NCI-H1417 treated with DMSO at 0.1 percent for 48 hours (cell line): ENCODE results near the gene CUL4A.
"Not testable (repeated sequence)": the region's sequence is repeated elsewhere in the genome, so short reads cannot be mapped to it uniquely, and the experiment has no call there.

Experiments
- DNase-seq: peaks from one replicate; lab custom pipeline; 2025; lab: John Stamatoyannopoulos, UW

Gene CUL4A

GRCh38 chr13:113239986-113240385 is 30.6 kb downstream of the CUL4A start:
- DNase-seq: no peak

- DNase-seq: not testable (repeated sequence)
Measured at GRCh38 chr13:113241623-113242022, 32.2 kb downstream of the CUL4A start.

DNA sequence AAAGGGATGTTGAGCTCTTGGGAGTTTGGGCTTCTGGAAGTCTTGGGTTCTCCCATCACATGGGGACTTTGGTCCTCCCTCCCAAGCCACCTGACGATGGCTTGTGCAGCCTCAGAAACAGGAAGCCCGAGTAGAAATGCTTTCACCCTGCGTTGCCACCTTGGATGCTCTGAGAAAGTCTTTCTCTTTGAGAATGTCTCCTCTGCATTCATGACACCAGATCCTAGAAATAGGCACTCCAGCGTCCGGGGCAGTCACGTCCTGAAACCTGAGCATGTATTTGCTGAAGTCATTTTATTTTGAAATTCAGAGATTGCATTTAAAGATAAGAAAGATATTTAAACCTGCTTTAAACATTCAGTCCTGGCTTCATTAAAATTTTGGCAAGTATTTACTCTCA is 34.4 kb downstream of the CUL4A start:
- DNase-seq: no peak

DNA sequence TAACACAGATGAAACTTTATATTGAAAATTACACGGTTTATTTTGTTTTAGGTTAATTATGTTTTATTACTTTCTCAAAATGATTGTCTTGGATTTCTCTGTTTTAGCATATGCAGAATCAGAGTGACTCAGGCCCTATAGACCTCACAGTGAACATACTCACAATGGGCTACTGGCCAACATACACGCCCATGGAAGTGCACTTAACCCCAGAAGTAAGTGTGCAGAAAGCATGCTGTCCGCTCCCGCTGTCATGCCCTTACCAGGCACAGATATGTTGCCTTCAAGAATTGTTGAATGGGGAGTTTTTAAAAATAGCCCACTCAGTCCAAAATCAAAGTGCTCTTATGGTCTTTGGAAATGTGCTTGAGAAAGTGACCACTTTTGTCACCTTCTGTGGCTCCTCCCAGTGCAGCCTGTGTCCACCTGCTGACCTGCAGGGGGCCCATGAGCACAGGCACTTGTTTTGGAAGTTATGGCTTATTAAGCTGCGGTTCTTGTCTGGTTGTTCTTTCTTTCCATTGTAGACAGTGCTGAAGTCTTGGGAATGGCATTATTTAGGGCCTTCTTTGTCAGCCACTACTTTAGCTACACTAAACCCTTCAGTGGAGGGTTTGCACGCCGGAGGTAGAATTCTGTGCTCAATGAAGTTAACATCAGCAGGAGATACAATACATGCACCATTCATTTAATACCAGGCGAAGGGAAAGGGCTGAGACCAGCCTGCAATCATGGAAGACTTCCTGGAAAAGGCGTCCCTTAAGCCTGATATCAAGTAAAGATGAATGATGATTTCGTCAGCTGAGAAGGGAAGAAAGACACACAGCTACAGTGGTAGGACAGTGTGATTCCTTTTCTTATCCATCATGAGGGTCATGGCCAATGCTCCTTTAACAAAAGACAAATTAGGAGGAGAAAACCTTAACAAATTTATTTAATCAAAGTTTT is 36.7 kb downstream of the CUL4A start:
- DNase-seq: no peak

DNA sequence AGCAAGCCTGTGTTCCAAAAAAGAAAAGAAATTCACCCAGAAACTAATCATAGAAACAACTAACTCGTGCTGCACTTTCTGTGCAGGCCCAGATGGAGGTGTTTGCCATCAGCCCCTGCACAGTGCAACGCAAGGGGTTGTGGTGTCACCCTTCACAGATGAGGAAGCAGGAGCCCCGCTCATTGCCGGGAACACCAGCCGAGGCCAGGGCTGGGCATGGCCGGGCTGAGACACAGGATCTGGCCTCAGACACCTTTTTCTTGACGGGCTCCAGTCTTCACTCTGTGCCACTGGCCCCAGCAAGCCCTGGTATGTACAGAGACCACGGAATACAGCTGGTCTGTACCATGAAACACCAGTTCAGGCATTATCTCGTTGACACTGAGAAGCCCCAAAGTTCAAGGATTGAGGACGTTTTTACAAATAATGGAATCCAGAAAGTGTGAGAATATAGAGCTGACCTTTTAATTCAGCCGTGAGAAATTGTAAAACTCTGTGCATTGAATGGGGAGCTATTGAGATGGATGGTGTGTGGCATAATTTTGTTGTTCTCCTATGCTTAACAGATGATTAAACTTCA is 43.2 kb downstream of the CUL4A start:
- no peak for DNase-seq

DNA sequence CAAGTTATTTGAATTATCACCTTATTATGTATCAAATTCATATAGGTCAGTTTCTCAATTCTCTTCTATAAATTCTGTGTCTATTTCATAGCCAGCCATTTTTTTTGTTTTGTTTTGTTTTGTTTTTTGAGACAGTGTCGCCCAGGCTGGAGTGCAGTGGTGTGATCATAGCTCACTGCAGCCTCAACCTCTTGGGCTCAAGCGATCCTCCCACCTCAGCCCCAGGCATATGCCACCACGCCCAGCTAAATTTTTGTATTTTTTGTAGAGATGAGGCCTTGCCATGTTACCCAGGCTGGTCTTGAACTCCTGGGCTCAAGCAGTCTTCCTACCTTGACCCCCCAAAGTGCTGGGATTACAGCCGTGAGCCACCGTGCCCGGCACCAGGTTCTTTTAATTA is 48.5 kb downstream of the CUL4A start:
- DNase-seq: not testable (repeated sequence)

- no peak for DNase-seq
Measured at GRCh38 chr13:113258321-113259054, 49.1 kb downstream of the CUL4A start.

DNA sequence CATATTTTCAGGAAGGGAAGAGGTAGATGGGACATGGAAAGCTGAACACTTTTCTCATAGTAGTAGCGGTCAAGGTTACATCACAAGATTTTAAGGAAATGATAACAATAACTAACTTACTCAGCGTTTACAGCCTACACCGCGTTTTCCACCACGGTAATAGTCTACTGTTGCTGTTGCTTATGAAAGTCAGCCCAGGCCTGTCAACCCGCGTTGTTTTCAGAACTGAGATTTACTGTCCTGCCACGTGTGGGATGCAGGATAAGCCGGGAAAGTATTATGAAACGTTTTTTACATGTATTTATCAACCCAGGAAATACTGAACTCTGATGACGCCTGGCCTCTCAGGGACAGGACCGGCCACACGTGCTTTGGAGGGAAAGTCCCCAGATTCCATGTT is 51.6 kb downstream of the CUL4A start:
- no peak for DNase-seq

DNA sequence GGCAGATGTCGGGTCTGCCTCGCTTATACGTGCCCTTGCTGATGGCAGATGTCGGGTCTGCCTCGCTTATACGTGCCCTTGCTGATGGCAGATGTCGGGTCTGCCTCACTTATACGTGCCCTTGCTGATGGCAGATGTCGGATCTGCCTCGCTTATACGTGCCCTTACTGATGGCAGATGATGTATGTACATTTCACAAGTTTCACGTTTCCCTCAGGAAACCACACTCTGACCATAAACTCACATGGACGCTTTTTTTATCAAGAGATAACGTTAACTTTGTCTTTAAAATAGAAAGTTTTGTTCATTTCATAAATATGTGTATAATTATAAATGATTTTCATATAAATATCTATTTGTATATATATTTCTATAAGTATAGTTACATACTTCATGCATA is 53.6 kb downstream of the CUL4A start:
- DNase-seq: not testable (repeated sequence)

GRCh38 chr13:113267642-113268405 is 58.4 kb downstream of the CUL4A start:
- DNase-seq: no peak

DNA sequence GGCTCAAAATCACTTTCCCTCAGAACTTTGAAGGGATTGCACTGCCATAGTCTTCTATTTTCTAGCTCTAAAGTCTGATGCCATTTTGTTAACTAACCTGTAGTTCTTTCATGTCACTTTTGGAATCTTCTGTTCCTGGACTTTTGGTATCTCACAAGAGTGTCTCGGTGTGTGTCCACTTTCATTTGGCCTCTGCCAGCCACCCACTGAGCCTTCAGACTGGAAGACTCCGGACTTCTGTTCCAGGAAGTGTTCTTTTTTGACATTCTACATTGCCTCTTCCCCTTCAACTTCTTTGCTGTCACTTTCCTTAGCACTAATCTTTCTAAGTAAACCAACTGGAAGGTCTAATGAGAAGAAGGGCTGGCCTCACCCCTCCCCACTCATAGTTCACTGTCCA is 62.6 kb downstream of the CUL4A start:
- no peak for DNase-seq

DNA sequence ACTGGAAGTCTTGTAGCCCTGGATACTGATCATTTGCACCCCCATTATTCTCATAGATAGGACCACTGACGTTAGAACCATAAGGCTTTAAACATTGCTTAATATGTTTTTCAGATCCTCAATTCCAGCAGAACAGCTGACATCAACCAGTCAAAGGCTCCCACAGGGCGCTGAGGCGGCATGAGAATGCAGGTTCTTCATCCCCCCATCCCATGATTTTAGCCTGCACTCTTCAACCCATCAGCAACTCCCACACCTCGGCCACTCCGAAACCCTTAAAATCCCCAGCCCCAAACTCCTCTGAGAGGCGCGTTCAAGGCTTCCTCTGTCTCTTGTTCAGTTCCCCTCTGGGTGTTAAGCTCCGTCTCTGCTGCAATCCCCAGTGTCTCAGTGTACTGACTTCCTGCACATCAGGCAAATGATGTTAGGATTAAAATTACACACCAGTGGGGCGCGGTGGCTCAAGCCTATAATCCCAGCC is 63.3 kb downstream of the CUL4A start:
- no peak for DNase-seq

DNA sequence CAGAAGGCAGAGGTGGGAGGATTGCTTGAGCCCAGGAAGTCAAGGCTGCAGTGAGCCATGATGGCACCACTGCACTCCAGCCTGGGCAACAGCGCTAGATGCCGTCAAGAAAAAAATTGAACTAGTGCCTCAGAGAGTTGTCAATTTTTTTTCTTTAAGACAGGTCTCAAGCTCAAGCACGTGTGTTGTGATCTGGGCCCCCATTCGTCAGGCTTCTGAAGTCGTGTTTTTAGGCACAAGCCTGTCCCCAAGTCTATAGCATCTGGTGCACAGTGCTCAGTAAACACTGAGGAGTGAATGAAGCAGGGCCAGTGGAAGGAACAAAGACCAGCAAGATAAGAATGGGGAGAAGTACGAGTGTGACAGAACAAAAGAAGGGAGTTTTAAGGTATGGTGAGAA is 63.9 kb downstream of the CUL4A start:
- no peak for DNase-seq

- no peak for DNase-seq
Measured at GRCh38 chr13:113273851-113274590, 64.6 kb downstream of the CUL4A start.

DNA sequence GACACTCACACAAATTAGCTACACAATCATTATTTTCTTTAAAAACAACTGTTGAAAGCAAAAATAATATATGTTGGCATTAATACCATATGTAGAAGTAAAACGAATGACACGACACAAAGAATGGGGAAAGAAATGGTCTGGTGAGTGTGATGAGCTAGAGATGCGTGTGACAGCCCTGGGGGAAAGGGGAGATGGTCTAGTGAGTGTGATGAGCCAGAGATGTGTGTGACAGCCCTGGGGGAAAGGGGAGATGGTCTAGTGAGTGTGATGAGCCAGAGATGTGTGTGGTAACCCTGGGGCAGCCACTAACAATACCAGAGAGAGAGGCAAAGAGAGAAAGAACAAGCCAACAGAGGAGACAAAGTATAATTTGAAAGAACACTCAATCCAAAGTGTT is 65.3 kb downstream of the CUL4A start:
- no peak for DNase-seq

DNA sequence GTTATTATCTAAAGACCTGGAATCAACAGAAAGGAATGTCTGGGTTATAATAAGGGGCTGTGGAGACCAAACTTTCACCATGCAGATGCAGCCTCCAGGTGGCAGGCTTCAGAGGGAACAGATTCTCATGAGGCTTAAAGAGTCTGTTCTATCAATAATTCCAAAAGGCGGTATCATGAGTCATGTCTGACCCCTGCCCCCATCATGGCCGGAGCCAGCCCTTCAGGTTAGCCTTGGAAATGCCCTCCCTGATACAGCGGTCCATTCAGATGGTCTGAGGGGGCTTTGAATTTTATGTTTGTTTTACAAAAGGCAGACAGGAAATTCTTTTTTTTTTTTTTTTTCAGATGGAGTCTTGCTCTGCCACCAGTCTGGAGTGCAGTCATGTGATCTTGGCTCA is 66.0 kb downstream of the CUL4A start:
- DNase-seq: peak; percentile 12

GRCh38 chr13:113280126-113280525 is 70.7 kb downstream of the CUL4A start:
- no peak for DNase-seq

- no peak for DNase-seq
Measured at GRCh38 chr13:113283904-113284303, 74.5 kb downstream of the CUL4A start.

DNA sequence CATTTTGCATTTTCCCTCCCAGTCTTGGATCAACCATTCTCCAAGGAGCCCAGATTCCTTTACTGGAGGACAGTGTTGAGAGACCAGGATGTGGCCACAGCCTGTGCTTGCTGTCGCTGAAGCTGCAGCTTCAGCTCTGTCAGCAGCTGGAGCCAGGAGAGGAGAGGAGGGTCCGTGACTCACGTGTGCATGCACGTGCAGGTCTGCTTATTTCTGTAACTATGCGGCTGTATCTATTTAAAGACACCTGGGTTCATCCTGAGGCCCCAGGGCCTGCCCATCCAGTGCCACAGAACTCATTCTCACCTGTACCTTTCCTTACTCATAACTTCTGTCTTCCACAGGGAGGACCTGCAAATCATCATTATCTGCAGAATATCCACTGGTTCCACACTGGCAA is 79.5 kb downstream of the CUL4A start:
- no peak for DNase-seq

DNA sequence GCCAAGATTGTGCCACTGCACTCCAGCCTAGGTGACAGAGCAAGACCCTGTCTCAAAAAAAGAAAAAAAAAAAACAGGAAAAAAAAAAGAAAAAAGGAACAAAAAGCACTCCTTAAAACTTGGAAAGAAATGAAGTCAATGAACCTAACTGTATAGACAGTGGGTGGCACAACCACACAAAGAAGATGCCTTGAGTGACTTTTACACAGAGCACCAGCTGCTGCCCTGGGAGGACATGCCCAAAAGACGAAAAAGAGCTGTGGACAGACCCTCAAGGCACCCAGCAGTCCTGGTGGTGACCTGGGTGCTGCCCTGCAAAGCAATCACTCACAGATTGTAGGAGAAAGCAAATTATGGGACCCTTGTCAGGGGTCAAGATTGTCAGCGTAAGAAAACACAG is 81.7 kb downstream of the CUL4A start:
- no peak for DNase-seq
